Loucy (cell line): Measurements from ENCODE around the gene GEMIN8.

Source experiments
- H2AFZ ChIP-seq: fragments of 200-600 bp; sonication (generic); 2 replicates; pipeline ENCODE4 v1.6.0; 2016; ENCODE audit warnings: antibody characterized with exemption, mild to moderate bottlenecking, low read length, moderate library complexity
- H3F3A ChIP-seq: fragments of 200-600 bp; 2 replicates; pipeline ENCODE4 v1.6.0; 2016; ENCODE audit warnings: antibody characterized with exemption, low read depth, mild to moderate bottlenecking
- H3K27me3 ChIP-seq: fragments of 200-600 bp; sonication (generic); 2 replicates; pipeline ENCODE4 v1.6.1; 2014; ENCODE audit warnings: low read length, mild to moderate bottlenecking; ENCODE audit not compliant: insufficient read depth, poor library complexity, severe bottlenecking
- H3K36me3 ChIP-seq: fragments of 200-600 bp; sonication (generic); 2 replicates; pipeline ENCODE4 v1.6.1; 2016; ENCODE audit warnings: low read length; ENCODE audit not compliant: insufficient read depth
- H3K4me1 ChIP-seq: fragments of 200-600 bp; sonication (generic); 2 replicates; pipeline ENCODE4 v1.5.1; 2014; ENCODE audit warnings: low read length, mild to moderate bottlenecking; ENCODE audit not compliant: insufficient read depth, poor library complexity, severe bottlenecking
- H3K4me2 ChIP-seq: fragments of 200-600 bp; sonication (generic); 2 replicates; pipeline ENCODE4 v1.6.0; 2014; ENCODE audit warnings: antibody characterized with exemption, low read length, low read depth, mild to moderate bottlenecking; ENCODE audit not compliant: poor library complexity, severe bottlenecking
- H3K4me3 ChIP-seq: fragments of 200-600 bp; sonication (generic); 2 replicates; pipeline ENCODE4 v1.5.1; 2014; ENCODE audit warnings: low read length, mild to moderate bottlenecking, mixed read lengths; ENCODE audit not compliant: poor library complexity, severe bottlenecking
- H3K79me2 ChIP-seq: fragments of 200-600 bp; sonication (generic); 2 replicates; pipeline ENCODE4 v1.6.1; 2014; ENCODE audit warnings: low read length; ENCODE audit not compliant: insufficient read depth
- H3K9ac ChIP-seq: fragments of 200-600 bp; sonication (generic); 2 replicates; pipeline ENCODE4 v1.6.0; 2014; ENCODE audit warnings: mild to moderate bottlenecking, low read depth, low read length, moderate library complexity; ENCODE audit not compliant: poor library complexity, severe bottlenecking
- H3K9me2 ChIP-seq: fragments of 200-600 bp; sonication (generic); replicated peaks from 2 replicates; pipeline ENCODE4 v1.6.1; 2016; ENCODE audit warnings: low read depth, low read length, mixed read lengths
- H3K9me3 ChIP-seq: fragments of 200-600 bp; sonication (generic); 2 replicates; pipeline ENCODE4 v1.6.1; 2014; ENCODE audit warnings: mild to moderate bottlenecking, antibody characterized with exemption, low read length, low read depth; ENCODE audit not compliant: insufficient read depth
- H4K20me1 ChIP-seq: fragments of 200-600 bp; sonication (generic); 2 replicates; pipeline ENCODE4 v1.6.0; 2014; ENCODE audit warnings: antibody characterized with exemption, low read length, mild to moderate bottlenecking; ENCODE audit not compliant: insufficient read depth, poor library complexity, severe bottlenecking
- EZH2phosphoT487 ChIP-seq: fragments of 200-600 bp; IDR thresholded peaks from 2 replicates; pipeline ENCODE4 v1.6.1; 2018; ENCODE audit warnings: antibody characterized with exemption, mild to moderate bottlenecking, moderate library complexity, borderline replicate concordance
- TF ChIP-seq, protein P1 (sequence below): fragments of 200-600 bp; sonication (generic); conservative IDR thresholded peaks from 2 replicates; pipeline ENCODE4 v1.5.1; 2014; ENCODE audit warnings: mild to moderate bottlenecking, antibody characterized with exemption, low read length

GEMIN8 gene

DNA sequence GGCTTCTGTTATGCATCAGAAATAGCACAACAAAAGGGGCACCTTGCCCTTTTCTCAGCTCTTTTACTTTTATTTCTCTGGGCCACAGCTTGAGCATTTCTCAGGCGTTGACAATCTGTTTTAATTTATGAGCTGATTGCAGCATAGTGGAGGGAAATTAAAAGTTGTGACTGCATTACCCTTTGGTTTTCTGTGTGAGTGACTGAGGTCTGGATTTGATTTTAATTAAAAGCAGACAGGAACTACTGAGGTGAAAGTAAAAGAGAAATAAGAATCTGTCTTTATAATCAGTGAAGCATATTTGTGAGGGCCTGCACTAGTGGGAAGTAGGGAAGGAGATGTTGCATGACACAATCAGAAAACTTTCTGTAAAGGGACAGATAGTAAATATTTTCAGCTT lies 43.4 kb upstream of the GEMIN8 start:
- no peaks in the 10 kb centered on the region for H3K79me2 ChIP-seq
- no peaks in the 10 kb centered on the region for H3K36me3 ChIP-seq
- H3F3A ChIP-seq, result no peaks in the 10 kb centered on the region
- no peak overlapping the region for H2AFZ ChIP-seq
- TF ChIP-seq EZH2phosphoT487, result no peak
- TF ChIP-seq, protein P1, sequence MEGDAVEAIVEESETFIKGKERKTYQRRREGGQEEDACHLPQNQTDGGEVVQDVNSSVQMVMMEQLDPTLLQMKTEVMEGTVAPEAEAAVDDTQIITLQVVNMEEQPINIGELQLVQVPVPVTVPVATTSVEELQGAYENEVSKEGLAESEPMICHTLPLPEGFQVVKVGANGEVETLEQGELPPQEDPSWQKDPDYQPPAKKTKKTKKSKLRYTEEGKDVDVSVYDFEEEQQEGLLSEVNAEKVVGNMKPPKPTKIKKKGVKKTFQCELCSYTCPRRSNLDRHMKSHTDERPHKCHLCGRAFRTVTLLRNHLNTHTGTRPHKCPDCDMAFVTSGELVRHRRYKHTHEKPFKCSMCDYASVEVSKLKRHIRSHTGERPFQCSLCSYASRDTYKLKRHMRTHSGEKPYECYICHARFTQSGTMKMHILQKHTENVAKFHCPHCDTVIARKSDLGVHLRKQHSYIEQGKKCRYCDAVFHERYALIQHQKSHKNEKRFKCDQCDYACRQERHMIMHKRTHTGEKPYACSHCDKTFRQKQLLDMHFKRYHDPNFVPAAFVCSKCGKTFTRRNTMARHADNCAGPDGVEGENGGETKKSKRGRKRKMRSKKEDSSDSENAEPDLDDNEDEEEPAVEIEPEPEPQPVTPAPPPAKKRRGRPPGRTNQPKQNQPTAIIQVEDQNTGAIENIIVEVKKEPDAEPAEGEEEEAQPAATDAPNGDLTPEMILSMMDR, result no peak
- no peak overlapping the region for H3K4me2 ChIP-seq
- H3K4me3 ChIP-seq, result no peak overlapping the region
- no peaks in the 10 kb centered on the region for H3K27me3 ChIP-seq
- H3K4me1 ChIP-seq, result no peaks in the 10 kb centered on the region
- H4K20me1 ChIP-seq, result no peaks in the 10 kb centered on the region
- no peaks in the 10 kb centered on the region for H3K9me3 ChIP-seq
- H3K9me2 ChIP-seq, result no peaks in the 10 kb centered on the region
- no peak overlapping the region for H3K9ac ChIP-seq

DNA sequence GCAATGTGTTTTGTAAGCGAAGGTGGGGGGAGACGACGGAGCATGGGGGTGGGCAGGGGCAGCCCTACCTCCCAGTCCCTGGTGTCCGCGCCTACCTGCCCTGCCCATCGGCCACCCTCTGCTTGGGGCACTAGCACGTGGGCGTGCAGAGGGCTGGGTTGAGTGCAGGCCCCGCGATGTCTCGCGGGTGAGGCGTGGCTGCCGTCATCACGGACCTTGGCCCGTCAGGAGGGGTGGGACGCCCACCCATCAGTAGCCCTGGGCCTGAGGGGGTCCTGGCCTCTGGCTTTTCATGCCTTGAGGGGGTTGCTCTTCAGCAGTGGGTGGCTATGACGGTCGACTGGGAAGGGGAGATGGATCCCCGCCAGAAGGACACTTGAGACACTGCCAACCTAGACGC lies 36.1 kb upstream of the GEMIN8 start:
- Histone ChIP-seq H4K20me1 (no peaks in the 10 kb centered on the region), H3K27me3 (no peaks in the 10 kb centered on the region), H3K4me1 (no peaks in the 10 kb centered on the region), H3F3A (no peaks in the 10 kb centered on the region), H3K9me2 (no peaks in the 10 kb centered on the region), H2AFZ (no peak overlapping the region), H3K79me2 (no peaks in the 10 kb centered on the region), H3K9ac (no peak overlapping the region), H3K4me3 (no peak overlapping the region), H3K9me3 (no peaks in the 10 kb centered on the region), H3K36me3 (no peaks in the 10 kb centered on the region), H3K4me2 (no peak overlapping the region)
- TF ChIP-seq, protein P1, result no peak
- no peak for TF ChIP-seq EZH2phosphoT487

DNA sequence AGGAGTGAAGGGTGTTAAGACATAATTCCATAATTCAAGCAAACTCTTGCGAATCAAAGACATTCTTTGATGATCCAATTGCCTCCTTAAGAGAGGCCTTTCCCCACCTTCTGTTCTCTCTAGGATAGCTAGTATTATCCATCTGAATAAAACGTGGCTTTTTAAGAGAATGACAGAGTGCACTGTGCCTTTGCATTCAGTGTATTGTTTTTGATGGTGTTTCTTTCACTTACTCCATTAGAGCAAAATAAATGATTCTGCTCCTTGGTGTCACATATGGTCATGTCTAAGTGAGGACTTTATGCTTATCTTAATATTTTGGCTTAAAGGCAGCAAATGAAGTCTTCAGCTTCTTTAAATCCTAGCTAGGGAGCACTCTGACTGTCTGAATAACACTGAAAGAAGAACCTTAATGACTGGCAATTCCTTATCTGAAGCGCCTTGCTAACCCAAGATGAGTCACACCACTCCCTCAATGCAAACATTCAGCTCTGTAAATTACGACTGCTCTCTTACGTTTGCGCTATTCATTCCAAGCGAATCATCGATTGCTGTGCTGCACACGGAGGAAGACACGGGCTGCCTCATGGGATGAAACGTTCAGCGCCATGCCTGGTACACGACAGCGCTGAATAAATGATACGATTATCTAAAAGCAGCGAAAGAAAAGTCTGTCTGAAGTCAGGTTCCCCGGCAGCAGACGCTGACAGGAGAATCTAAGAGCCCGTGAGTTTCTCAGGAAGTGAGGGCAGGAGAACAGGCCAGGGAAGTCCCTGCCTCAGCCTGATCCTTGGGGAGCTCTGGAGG lies 35.1 kb upstream of the GEMIN8 start:
- Histone ChIP-seq H3K27me3 (no peaks in the 10 kb centered on the region), H4K20me1 (no peaks in the 10 kb centered on the region), H3K9me3 (no peaks in the 10 kb centered on the region), H3K9me2 (no peaks in the 10 kb centered on the region), H3K36me3 (no peaks in the 10 kb centered on the region), H3K4me3 (no peak overlapping the region), H3K79me2 (no peaks in the 10 kb centered on the region), H2AFZ (no peak overlapping the region), H3K4me1 (no peaks in the 10 kb centered on the region), H3K9ac (no peak overlapping the region), H3K4me2 (no peak overlapping the region), H3F3A (no peaks in the 10 kb centered on the region)
- TF ChIP-seq, protein P1, result no peak
